ENCODE data around the gene WDTC1. TPM values are rescaled to one million over a fixed set of nuclear protein-coding genes. Genes with fewer than 3 reads are reported as not detected.

WDTC1 gene
- total and polyA plus RNA-seq, 2 of the 13 experiments (the other 11 are each of a cell fraction or from before 2014, with no cell fraction given) = 5.5 TPM

DNA sequence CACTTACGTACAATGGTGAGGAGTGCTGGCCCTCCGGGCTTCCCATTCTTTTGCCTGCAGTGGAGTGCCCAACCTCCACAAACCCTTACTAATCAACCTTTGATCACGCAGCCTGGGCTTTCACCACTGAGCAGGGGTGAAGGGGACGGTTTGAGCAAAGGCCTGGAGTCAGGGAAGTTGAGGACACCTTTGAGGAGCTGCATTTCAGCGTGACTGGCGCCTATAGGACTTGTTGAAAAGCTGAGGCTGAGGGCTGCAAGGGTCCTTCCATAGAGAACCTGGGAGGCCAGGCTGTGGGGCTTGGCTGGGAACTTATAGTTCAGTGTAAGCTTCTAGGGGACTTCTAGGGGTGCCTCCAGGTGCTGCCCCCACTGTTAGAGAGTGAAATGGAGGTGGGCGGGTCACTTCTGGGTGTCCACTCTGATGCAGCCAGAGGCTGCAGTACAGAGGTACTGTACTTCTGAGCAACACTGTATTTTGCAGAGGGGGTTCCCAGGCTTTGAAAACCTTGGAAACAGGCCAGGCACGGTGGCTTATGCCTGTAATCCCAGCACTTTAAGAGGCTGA lies 117.2 kb downstream of the WDTC1 start (continued):
- TF ChIP-seq KLF12 (CRISPR knock-in tag; IDR thresholded peaks at IDR 0.05; ENCODE audit: borderline replicate concordance) (0 out of 2 replicates have a peak, but pooled peaks have one; percentile 25), NFIB (CRISPR knock-in tag; IDR thresholded peaks at IDR 0.05; ENCODE audit: borderline replicate concordance) (no peak), DZIP1 (CRISPR knock-in tag; IDR thresholded peaks at IDR 0.05) (0 out of 2 replicates have a peak, but pooled peaks have one; percentile 63), RFXAP (CRISPR knock-in tag; IDR thresholded peaks at IDR 0.05; ENCODE audit: borderline replicate concordance) (0 out of 2 replicates have a peak, but pooled peaks have one; percentile 20), ZNF777 (CRISPR knock-in tag; IDR thresholded peaks at IDR 0.05) (no peak), ZNF33A (CRISPR knock-in tag; IDR thresholded peaks at IDR 0.05; ENCODE audit: borderline replicate concordance) (no peak), ZNF746 (CRISPR knock-in tag; IDR thresholded peaks at IDR 0.05) (no peak), ZNF773 (CRISPR knock-in tag; IDR thresholded peaks at IDR 0.05; ENCODE audit: borderline replicate concordance) (no peak), ZNF572 (CRISPR knock-in tag; IDR thresholded peaks at IDR 0.05) (no peak), HOXA3 (CRISPR knock-in tag; IDR thresholded peaks at IDR 0.05) (no peak), SIN3A (IDR thresholded peaks at IDR 0.05; ENCODE audit: borderline replicate concordance, low read depth, low read length) (no peak), HNRNPLL (IDR thresholded peaks at IDR 0.05; ENCODE audit: low read depth, low read length, poor library complexity, severe bottlenecking) (no peak), SP2 (CRISPR knock-in tag; IDR thresholded peaks at IDR 0.05) (no peak)
- TF ChIP-seq, protein P1, sequence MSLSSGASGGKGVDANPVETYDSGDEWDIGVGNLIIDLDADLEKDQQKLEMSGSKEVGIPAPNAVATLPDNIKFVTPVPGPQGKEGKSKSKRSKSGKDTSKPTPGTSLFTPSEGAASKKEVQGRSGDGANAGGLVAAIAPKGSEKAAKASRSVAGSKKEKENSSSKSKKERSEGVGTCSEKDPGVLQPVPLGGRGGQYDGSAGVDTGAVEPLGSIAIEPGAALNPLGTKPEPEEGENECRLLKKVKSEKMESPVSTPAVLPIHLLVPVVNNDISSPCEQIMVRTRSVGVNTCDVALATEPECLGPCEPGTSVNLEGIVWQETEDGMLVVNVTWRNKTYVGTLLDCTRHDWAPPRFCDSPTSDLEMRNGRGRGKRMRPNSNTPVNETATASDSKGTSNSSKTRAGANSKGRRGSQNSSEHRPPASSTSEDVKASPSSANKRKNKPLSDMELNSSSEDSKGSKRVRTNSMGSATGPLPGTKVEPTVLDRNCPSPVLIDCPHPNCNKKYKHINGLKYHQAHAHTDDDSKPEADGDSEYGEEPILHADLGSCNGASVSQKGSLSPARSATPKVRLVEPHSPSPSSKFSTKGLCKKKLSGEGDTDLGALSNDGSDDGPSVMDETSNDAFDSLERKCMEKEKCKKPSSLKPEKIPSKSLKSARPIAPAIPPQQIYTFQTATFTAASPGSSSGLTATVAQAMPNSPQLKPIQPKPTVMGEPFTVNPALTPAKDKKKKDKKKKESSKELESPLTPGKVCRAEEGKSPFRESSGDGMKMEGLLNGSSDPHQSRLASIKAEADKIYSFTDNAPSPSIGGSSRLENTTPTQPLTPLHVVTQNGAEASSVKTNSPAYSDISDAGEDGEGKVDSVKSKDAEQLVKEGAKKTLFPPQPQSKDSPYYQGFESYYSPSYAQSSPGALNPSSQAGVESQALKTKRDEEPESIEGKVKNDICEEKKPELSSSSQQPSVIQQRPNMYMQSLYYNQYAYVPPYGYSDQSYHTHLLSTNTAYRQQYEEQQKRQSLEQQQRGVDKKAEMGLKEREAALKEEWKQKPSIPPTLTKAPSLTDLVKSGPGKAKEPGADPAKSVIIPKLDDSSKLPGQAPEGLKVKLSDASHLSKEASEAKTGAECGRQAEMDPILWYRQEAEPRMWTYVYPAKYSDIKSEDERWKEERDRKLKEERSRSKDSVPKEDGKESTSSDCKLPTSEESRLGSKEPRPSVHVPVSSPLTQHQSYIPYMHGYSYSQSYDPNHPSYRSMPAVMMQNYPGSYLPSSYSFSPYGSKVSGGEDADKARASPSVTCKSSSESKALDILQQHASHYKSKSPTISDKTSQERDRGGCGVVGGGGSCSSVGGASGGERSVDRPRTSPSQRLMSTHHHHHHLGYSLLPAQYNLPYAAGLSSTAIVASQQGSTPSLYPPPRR (CRISPR knock-in tag; IDR thresholded peaks at IDR 0.05; ENCODE audit: borderline replicate concordance) = no peak
